ENCODE measurements around the gene DDIT3.

Gene DDIT3

GRCh38 chr12:57526477-57527126, 6.3 kb upstream of the DDIT3 start:
- TF ChIP-seq CTCF (IDR thresholded peaks at IDR 0.05; ENCODE audit: insufficient read depth, low read depth, low read length, missing control alignments), result no peak
- no peak for DNase-seq (ENCODE audit: low read depth)
- no peak overlapping the region for H3K4me3 ChIP-seq (ENCODE audit: low read depth, low read length)

GRCh38 chr12:57525615-57526383, 5.5 kb upstream of the DDIT3 start:
- DNase-seq (ENCODE audit: low read depth), result no peak
- no peak overlapping the region for H3K4me3 ChIP-seq (ENCODE audit: low read depth, low read length)
- TF ChIP-seq CTCF (IDR thresholded peaks at IDR 0.05; ENCODE audit: insufficient read depth, low read depth, low read length, missing control alignments), result no peak

- H3K4me3 ChIP-seq (ENCODE audit: low read depth, low read length), result no peak overlapping the region
- TF ChIP-seq CTCF (IDR thresholded peaks at IDR 0.05; ENCODE audit: insufficient read depth, low read depth, low read length, missing control alignments), result no peak
- no peak for DNase-seq (ENCODE audit: low read depth)
These were observed 4.7 kb upstream of the DDIT3 start for GRCh38 chr12:57524814-57525614.

- DNase-seq (ENCODE audit: low read depth), result peak; percentile 25
- H3K4me3 ChIP-seq (ENCODE audit: low read depth, low read length), result peak overlapping the region; percentile 92
- TF ChIP-seq CTCF (IDR thresholded peaks at IDR 0.05; ENCODE audit: insufficient read depth, low read depth, low read length, missing control alignments), result no peak
These were observed 3.6 kb upstream of the DDIT3 start for GRCh38 chr12:57523706-57524614.

- DNase-seq (ENCODE audit: low read depth), result peak; percentile 53
- TF ChIP-seq CTCF (IDR thresholded peaks at IDR 0.05; ENCODE audit: insufficient read depth, low read depth, low read length, missing control alignments), result no peak
- peak overlapping the region; percentile 92 for H3K4me3 ChIP-seq (ENCODE audit: low read depth, low read length)
These were observed 2.8 kb upstream of the DDIT3 start for GRCh38 chr12:57522887-57523705.

Measured in GM12865 (cell line).